Stimulated activated CD4-positive, alpha-beta T cell treated with anti-CD3 and anti-CD28 coated beads, Interleukin-15, amount 100 ng/mL, for 48 hours (primary cell): Measurements from ENCODE around the gene SLC35F4.
"Not testable (repeated sequence)": the region's sequence is repeated elsewhere in the genome, so short reads cannot be mapped to it uniquely, and the experiment has no call there.

ENCODE experiments used
- DNase-seq, 2 donors: peaks; one replicate each; pipeline ENCODE4 v3.0.0-alpha.2; 2020; ENCODE audit warnings: low read depth in 2 of 2

The SLC35F4 gene

GRCh38 chr14:57797160-57797559, 68.7 kb downstream of the SLC35F4 start:
- no peak for DNase-seq

GRCh38 chr14:57796556-57796955, 69.3 kb downstream of the SLC35F4 start:
- no peak for DNase-seq

GRCh38 chr14:57785058-57785457, 80.8 kb downstream of the SLC35F4 start:
- DNase-seq: no peak

- no peak for DNase-seq
Observed at GRCh38 chr14:57771801-57772200, 94.1 kb downstream of the SLC35F4 start.

DNA sequence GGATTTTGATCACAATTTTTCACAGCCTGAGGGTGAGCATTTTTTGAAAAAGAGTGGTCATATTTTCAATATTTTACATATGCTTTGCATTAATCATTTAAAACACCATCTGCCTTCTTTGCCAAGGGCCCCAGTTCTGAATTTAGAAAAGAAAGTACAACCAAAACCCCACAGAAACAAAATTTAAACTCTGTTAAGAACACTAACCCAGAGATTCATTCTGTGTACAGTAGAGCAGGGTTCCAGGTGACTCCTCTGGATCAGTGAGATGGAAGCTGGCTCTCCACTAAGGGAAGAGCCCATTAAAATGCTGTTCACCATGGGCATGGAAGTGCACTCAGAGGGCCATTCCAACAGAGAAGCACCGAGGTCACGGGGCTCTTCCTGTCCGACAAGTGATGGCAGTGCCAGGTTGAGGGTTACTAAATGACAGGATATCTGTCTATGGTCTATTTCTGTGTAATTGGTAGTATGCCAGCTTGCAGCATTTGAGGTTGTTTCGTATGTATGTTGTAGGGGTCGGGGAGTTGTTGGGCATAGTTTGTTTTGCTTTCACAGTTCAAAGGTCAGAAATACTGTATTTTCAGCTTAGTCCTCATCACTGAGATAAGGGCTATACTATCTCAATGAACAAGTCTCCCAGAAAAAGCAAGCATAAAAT, 95.9 kb downstream of the SLC35F4 start:
- no peak for DNase-seq

- no peak for DNase-seq
Observed at GRCh38 chr14:57761800-57762199, 104.1 kb downstream of the SLC35F4 start.

DNA sequence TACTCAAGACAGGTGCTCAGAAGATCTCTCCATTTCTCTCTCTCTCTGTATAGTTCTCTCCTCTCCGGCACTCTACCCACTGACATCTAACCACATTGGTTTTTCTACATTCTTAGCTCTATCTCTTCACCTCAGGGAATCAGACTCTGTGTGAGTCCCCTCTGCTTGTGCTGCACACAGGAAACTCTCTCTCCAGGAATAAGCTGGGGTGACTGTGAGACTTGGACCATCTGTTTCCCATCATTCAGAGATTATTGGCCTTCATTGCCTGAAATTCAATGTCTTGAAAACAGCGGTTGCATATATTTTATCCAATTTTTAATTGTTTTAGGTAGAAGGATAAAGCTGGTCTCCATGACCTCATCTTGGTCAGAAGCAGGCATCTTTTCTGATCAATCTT, 105.0 kb downstream of the SLC35F4 start:
- no peak for DNase-seq

DNA sequence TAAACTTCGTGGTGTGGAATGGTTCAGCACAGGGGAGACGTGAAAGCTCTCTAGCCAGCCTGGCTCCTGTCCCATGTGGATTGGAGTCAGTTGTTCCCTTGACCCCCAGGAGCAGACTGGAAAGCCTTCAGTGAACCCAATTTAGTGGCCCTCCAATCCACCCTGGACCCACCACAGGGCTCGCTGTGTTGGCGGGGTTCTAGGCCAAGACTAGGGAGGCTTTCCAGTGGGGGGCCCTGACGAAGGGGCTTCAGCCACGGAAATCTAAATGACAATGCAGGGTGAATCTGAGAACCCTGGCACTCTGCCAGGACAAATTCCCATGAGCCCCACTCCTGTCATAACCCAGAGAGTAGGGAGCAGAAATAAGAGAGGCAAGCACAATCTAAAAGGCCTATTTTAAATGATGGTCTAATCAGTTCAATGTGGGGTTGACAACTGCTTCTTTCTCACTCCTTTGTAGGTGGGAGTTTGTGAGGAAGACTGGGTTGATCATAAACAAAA, 110.8 kb downstream of the SLC35F4 start:
- no peak for DNase-seq

DNA sequence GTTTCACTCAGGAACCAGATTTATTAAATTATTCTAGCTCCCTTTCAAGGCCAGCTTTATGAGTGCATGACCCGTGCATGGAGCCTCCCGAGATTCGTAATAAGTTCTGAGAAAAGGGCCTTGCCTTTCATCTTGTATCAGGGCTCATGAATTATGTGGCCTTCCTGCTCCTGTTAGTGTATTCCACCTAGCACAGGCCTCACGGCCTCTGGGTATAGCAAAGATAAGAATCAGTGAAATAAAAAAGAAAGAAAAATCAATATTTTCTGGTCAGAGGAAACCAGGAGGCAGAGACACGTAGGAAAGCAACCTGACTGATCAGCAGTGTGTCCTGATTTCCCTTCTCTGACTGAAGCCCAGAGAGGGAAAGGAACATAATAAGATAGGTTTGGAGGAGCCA, 111.4 kb downstream of the SLC35F4 start:
- no peak for DNase-seq

- no peak for DNase-seq
Observed at GRCh38 chr14:57753821-57754220, 112.1 kb downstream of the SLC35F4 start.

DNA sequence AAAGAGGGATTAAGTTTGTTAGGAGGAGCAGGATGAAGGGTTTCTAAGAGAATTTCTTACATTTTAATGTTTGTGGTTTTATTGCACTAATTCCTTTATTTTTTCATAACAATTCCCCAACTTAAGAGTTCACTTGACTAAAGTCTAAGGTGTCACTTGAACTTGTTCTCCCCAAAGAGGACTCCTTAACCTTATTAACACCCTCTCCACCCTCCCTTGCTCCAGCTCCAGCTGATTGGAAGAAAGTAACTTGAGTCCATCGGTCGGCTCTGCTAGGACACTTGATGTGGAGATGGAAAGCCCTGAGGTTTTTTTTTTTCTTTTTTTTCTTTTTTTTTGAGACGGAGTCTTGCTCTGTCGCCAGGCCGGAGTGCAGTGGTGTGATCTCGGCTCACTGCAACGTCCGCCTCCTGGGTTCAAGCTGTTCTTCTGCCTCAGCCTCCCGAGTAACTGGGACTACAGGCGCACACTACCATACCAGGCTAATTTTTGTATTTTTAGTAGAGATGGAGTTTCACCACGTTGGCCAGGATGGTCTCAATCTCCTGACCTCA, 113.7 kb downstream of the SLC35F4 start:
- not testable (repeated sequence) for DNase-seq

DNA sequence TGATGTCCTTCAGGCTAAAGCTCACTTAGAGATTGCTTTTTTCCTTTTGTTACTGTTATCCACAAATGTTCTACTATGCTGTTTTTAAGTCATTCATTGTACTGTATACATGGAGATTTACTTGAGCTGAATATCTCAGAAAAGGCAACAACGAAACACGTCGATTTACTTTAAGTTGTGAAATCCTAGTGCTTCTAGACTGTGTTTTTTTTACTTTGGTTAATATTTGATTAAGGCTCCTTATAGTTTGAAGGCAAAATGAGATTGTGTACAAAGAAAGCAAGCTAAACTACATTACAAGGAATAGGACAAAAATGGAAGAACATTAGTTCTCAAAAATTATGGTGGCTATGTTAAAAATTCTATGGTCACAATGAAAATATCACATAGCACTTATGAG, 114.5 kb downstream of the SLC35F4 start:
- no peak for DNase-seq

DNA sequence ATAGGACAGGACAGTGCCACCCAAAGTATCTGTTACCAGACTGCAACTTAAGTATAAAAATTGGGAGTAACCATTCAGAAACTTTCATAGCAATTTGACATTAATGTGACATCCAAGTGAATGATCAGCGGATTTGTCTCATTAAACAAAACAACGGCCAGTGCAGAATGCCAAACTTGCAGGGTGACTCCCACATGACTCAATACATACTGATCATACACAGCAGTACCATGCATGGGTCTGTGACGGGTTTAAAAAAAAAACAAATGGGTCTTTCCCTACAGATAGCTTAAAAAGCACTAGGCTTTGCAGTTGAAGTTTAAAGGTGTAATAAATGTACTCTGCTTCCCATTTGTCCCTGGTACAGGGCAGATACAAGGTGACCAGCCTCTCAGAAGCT, 116.6 kb downstream of the SLC35F4 start:
- no peak for DNase-seq

DNA sequence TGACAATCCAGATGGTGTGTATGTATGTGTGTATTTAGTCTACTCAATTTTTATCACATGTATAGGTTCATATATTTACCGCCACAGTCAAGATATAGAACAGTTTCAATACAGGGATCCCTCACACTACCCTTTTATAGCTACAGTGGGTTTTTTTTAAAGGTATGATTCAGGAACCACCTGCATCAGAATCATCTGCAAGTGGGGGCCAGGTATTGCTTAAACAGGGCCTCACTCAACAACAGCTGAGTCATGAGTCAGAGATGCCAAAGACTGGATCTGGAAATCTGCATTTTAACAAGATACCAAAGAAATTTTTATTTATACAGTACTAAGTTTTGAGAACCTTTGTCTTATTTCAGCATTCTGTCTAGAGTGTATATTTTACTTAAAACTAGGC, 117.6 kb downstream of the SLC35F4 start:
- no peak for DNase-seq

- no peak for DNase-seq
Observed at GRCh38 chr14:57747036-57747435, 118.9 kb downstream of the SLC35F4 start.

- DNase-seq: no peak
Observed at GRCh38 chr14:57746563-57746962, 119.3 kb downstream of the SLC35F4 start.

DNA sequence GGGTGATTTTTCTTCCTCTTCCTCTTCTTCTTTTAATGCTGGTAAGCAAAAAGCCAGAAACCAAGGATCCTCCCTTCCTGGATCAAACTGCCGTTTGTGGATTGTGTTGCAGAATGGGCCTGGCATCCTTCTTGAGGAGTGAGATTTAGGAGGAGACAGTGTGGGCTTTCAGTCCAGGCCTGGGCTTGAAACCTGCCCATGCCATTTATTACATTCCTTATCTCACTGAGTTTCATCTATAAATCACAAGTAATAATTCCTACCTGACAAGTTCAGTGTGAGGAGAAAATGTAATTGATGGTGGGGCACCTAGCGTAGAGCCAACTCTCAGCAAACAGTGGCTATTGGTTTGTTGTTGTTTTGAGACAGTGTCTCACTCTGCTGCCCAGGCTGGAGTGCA, 126.4 kb downstream of the SLC35F4 start:
- no peak for DNase-seq

DNA sequence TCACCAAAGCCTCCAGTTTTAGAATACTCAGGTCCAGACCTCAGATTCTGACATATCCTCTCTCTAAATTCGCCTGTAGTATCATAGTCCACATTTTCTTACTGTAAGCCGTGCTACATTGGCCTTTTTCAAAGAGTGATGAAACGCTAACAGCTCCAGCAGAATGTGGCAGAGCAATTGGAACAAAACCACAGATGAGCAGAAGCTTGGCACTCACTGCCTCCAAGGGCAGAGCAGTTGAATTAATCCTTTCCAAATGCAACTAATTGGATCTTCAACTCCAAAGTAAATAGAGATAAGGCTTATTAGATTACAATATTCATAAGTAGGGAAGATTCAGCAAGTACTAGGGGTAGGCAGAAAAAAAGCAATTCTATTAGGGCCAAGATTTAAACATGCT, 128.3 kb downstream of the SLC35F4 start:
- no peak for DNase-seq

- DNase-seq: no peak
Observed at GRCh38 chr14:57736391-57736790, 129.5 kb downstream of the SLC35F4 start.

- no peak for DNase-seq
Observed at GRCh38 chr14:57735276-57735675, 130.6 kb downstream of the SLC35F4 start.

DNA sequence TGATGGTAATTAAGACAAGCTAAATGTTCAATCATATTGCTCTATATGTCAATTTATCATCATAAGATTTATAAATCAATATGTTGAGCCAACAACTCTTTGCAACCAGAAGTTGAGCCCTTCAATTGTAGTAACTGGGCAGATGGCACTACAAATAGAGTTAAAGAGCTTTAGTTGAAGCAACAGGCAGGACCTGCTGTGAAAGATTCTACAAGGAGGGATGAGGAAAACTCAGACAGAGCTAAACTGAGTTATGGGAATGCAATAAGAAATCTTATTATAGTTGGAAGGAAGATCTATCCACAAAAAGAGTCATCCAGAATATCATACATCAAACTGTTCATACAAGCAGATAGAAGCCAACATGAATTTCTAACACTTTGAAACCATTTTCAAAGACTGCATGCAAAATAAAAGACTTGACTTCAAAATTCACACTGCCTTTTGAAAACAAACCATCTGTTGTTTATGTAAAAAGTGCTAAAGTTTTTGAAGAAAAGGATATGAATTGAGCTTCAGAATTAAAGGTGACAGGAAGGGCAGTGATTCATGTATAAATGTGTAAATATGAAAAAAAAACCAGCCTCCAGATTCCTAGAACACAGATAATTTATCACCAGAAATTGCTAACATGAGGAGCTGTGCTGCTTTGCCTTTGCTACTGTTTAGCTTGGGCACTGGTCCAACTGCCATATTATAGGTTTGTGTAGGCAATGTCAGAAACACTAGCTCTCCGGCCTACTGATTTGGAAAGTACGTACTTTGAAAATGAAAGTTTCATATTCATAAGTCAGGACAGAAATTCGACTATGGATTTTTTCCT, 133.2 kb downstream of the SLC35F4 start:
- no peak for DNase-seq

- DNase-seq: no peak
Observed at GRCh38 chr14:57729208-57730187, 136.4 kb downstream of the SLC35F4 start.
